Kidney (tissue), 14 donors: ENCODE data around the gene TRAP1. TPM values are rescaled to one million over a fixed set of nuclear protein-coding genes. Genes with fewer than 3 reads are reported as not detected.

ENCODE experiments used
- DNase-seq, 5 donors: peaks; one replicate each; pipeline ENCODE4 v3.0.0-alpha.2; 2013 to 2020
- FAIRE-seq: peaks from 2 replicates; lab custom pipeline; 2012; peaks lifted over from hg19 to GRCh38; lab: Jason Lieb, UNC
- H3K27ac ChIP-seq, 2 donors: one replicate each; pipeline ENCODE4 v1.7.0; 2013; ENCODE audit warnings: low read depth in 2 of 2, low read length in 2 of 2, inconsistent platforms in 1 of 2
- H3K27me3 ChIP-seq: one replicate; pipeline ENCODE4 v1.7.1; 2013; ENCODE audit warnings: low read length, inconsistent platforms; ENCODE audit not compliant: control insufficient read depth, insufficient read depth
- H3K36me3 ChIP-seq, 3 donors: one replicate each; pipeline versions ENCODE4 v1.7.0 to v1.7.1; 2013; ENCODE audit warnings: low read length in 3 of 3, control low read depth in 1 of 3, inconsistent platforms in 1 of 3; ENCODE audit not compliant: insufficient read depth in 3 of 3, control insufficient read depth in 2 of 3
- H3K4me1 ChIP-seq, 3 donors: one replicate each; pipeline versions ENCODE4 v1.7.0 to v1.7.1; 2013; ENCODE audit warnings: low read length in 3 of 3, inconsistent platforms in 1 of 3, low read depth in 1 of 3; ENCODE audit not compliant: control insufficient read depth in 2 of 3, insufficient read depth in 2 of 3
- H3K4me3 ChIP-seq, 3 donors: one replicate each; pipeline versions ENCODE4 v1.7.0 to v1.8.1; 2013; ENCODE audit warnings: low read length in 3 of 3, control low read depth in 1 of 3, inconsistent platforms in 1 of 3
- H3K9ac ChIP-seq, 3 donors: one replicate each; pipeline versions ENCODE4 v1.7.0 to v1.7.1; 2013; ENCODE audit warnings: low read length in 3 of 3, control low read depth in 1 of 3, inconsistent platforms in 1 of 3
- H3K9me3 ChIP-seq, 3 donors: one replicate each; pipeline versions ENCODE4 v1.7.0 to v1.7.1; 2013; ENCODE audit warnings: low read length in 3 of 3, control low read depth in 1 of 3, inconsistent platforms in 1 of 3; ENCODE audit not compliant: control insufficient read depth in 2 of 3, insufficient read depth in 1 of 3
- intact Hi-C: fragments of 100-400 bp; cut with DNase I; formaldehyde crosslinking; loops from one replicate; pipeline ENCODE4 v1.11.1; 2022
- polyA plus RNA-seq: library from polyadenylated mRNA; stranded (reverse); fragments of 350-450 nt; fragmentation: Illumina TruSeq; extraction: RNeasy Lipid Tissue Mini Kit (QIAGEN cat#74804); gene quantifications from one replicate; pipeline ENCODE4 v1.2.3, GENCODE V29; 2014; ENCODE audit warnings: low read depth, low replicate concordance; ENCODE audit not compliant: insufficient read depth
- total RNA-seq: library from RNA; stranded (reverse); fragmentation: NEBNext Ultra II Directional; extraction: Animal tissue kit (Norgen Biotek cat#: 25700); gene quantifications from one replicate; pipeline ENCODE4 v1.2.1, GENCODE V29; 2021
- TF ChIP-seq, protein P1 (sequence below): IDR thresholded peaks from 3 replicates; pipeline ENCODE4 v1.5.1; 2012; ENCODE audit warnings: mild to moderate bottlenecking, moderate library complexity, borderline replicate concordance; ENCODE audit not compliant: insufficient read depth; ENCODE audit errors: extremely low read depth
- donor health status: control.
- donor health status: control.
- donor health status: control.
- donor health status: control.
- donor health status: control.
- donor health status: DM: yes; HTN: yes; CAD: no.
- donor health status: Normal renal cell carcinoma (clear cell type).

Gene TRAP1
- total and polyA plus RNA-seq, 2 donors from 2014 or later: 86.3 to 88.8 TPM

- no peaks in the 10 kb centered on the region for H3K9me3 ChIP-seq
- H3K4me3 ChIP-seq: no peak overlapping the region
- H3K27ac ChIP-seq: no peak overlapping the region
- no peaks in the 10 kb centered on the region for H3K4me1 ChIP-seq
- H3K9ac ChIP-seq: no peak overlapping the region
- TF ChIP-seq, protein P1, sequence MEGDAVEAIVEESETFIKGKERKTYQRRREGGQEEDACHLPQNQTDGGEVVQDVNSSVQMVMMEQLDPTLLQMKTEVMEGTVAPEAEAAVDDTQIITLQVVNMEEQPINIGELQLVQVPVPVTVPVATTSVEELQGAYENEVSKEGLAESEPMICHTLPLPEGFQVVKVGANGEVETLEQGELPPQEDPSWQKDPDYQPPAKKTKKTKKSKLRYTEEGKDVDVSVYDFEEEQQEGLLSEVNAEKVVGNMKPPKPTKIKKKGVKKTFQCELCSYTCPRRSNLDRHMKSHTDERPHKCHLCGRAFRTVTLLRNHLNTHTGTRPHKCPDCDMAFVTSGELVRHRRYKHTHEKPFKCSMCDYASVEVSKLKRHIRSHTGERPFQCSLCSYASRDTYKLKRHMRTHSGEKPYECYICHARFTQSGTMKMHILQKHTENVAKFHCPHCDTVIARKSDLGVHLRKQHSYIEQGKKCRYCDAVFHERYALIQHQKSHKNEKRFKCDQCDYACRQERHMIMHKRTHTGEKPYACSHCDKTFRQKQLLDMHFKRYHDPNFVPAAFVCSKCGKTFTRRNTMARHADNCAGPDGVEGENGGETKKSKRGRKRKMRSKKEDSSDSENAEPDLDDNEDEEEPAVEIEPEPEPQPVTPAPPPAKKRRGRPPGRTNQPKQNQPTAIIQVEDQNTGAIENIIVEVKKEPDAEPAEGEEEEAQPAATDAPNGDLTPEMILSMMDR: no peak
- H3K36me3 ChIP-seq: peaks cover 6 to 36% (median 22%) of the 10 kb centered on the region in 3 donors
- DNase-seq: no peak
- FAIRE-seq: no peak
- intact Hi-C loops: no loop called here
- H3K27me3 ChIP-seq: no peaks in the 10 kb centered on the region
Measured at GRCh38 chr16:3762107-3762750, 44.9 kb upstream of the TRAP1 start.

DNA sequence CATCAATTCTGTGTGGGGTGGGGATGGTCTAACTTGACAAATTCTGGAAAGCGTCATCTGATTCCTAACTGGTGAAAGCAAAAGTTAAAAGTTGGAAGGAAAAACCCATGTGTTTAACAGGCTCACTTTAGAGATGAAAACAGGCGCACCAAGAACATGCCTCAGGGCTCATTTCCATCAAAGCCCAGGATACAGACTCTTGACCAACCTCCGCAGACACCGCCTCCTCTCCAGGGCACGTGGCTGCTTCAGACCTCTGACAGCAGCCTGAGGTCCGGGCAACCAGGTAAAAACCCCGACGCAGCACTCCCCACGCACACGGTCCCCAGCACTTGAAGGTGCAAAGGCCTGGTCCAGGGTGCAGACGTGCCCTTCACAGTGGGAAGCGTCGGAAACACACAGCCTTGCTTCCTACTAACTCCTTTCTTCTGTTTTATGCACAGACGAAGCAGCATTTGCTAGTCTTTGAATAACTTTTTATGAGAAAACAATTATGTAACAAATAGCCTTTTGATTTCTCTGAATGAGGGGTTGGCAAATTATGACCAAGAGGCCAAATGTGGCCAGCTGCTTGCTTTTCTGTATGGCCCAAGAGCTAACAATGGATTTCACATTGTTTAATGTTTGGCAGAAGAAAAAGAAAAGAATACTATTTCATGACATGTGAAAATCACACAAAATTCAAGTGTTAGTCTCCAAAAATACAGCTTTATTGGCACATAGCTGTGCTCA is 44.2 kb upstream of the TRAP1 start:
- Histone ChIP-seq H3K4me3 (no peak overlapping the region), H3K4me1 (no peaks in the 10 kb centered on the region), H3K9ac (no peak overlapping the region), H3K27ac (no peak overlapping the region), H3K27me3 (no peaks in the 10 kb centered on the region), H3K36me3 (peaks cover 9 to 36% (median 22%) of the 10 kb centered on the region in 3 donors), H3K9me3 (no peaks in the 10 kb centered on the region)
- TF ChIP-seq, protein P1: no peak
- peak in 1 of 5 donors; percentile 8 for DNase-seq
- no peak for FAIRE-seq
- intact Hi-C loops: no loop called here

DNA sequence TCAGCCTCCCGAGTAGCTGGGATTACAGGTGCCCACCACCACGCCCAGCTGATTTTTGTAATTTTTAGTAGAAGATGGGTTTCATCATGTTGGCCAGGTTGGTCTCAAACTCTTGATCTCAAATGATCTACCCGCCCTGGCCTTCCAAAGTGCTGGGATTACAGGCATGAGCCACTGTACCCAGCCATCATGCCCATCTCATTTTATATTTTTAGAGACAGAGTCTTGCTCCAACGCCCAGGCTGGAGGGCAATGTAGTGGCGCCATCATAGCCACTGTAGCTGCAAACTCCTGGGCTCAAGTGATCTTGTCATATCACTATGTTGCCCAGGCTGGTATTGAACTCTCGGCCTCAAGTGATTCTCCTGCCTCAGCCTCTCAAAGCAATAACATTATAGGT is 43.2 kb upstream of the TRAP1 start:
- TF ChIP-seq, protein P1: no peak
- H3K27ac ChIP-seq: no peak overlapping the region
- no peak overlapping the region for H3K4me3 ChIP-seq
- FAIRE-seq (no peak), DNase-seq (no peak)
- H3K36me3 ChIP-seq: peaks cover 11 to 40% (median 19%) of the 10 kb centered on the region in 3 donors
- intact Hi-C loops: no loop called here
- no peak overlapping the region for H3K9ac ChIP-seq
- H3K4me1 ChIP-seq: peaks cover 0 to 2% (median 0%) of the 10 kb centered on the region in 3 donors
- no peaks in the 10 kb centered on the region for H3K27me3 ChIP-seq
- no peaks in the 10 kb centered on the region for H3K9me3 ChIP-seq
